ENCODE results near the gene GNG2. TPM values are rescaled to one million over a fixed set of nuclear protein-coding genes. Genes with fewer than 3 reads are reported as not detected.

Gene GNG2
- total RNA-seq, 1 donor from 2014 or later = 9.3 TPM

GRCh38 chr14:51928568-51928967 lies 68.2 kb downstream of the GNG2 start:
- Mint-ChIP-seq H3K9me3 (ENCODE audit: low read depth) (no peaks in the 10 kb centered on the region), H3K4me3 (ENCODE audit: low read depth) (no peak overlapping the region), H3K27me3 (peaks cover 6% of the 10 kb centered on the region), H3K36me3 (ENCODE audit: insufficient read depth) (no peaks in the 10 kb centered on the region), H3K4me1 (ENCODE audit: low read depth) (peaks cover 2% of the 10 kb centered on the region), H3K27ac (no peak overlapping the region)
- no peak for TF ChIP-seq CTCF (IDR thresholded peaks at IDR 0.05; ENCODE audit: unreplicated experiment)
- no peak for DNase-seq (ENCODE audit: low spot score, unreplicated experiment)

- Mint-ChIP-seq H3K27ac (no peak overlapping the region), H3K27me3 (peaks cover 8% of the 10 kb centered on the region), H3K4me1 (ENCODE audit: low read depth) (peaks cover 2% of the 10 kb centered on the region), H3K4me3 (ENCODE audit: low read depth) (no peak overlapping the region), H3K36me3 (ENCODE audit: insufficient read depth) (no peaks in the 10 kb centered on the region), H3K9me3 (ENCODE audit: low read depth) (no peaks in the 10 kb centered on the region)
- no peak for DNase-seq (ENCODE audit: low spot score, unreplicated experiment)
- no peak for TF ChIP-seq CTCF (IDR thresholded peaks at IDR 0.05; ENCODE audit: unreplicated experiment)
Observed at GRCh38 chr14:51929166-51929565, 68.8 kb downstream of the GNG2 start.

- no peak for DNase-seq (ENCODE audit: low spot score, unreplicated experiment)
- H3K4me1 Mint-ChIP-seq (ENCODE audit: low read depth) = peaks cover 2% of the 10 kb centered on the region
- no peaks in the 10 kb centered on the region for H3K9me3 Mint-ChIP-seq (ENCODE audit: low read depth)
- H3K4me3 Mint-ChIP-seq (ENCODE audit: low read depth) = no peak overlapping the region
- no peaks in the 10 kb centered on the region for H3K36me3 Mint-ChIP-seq (ENCODE audit: insufficient read depth)
- no peak for TF ChIP-seq CTCF (IDR thresholded peaks at IDR 0.05; ENCODE audit: unreplicated experiment)
- H3K27me3 Mint-ChIP-seq = peaks cover 8% of the 10 kb centered on the region
- no peak overlapping the region for H3K27ac Mint-ChIP-seq
Observed at GRCh38 chr14:51929910-51930682, 69.7 kb downstream of the GNG2 start.

- H3K4me3 Mint-ChIP-seq (ENCODE audit: low read depth) = no peak overlapping the region
- H3K27ac Mint-ChIP-seq = no peak overlapping the region
- no peak for DNase-seq (ENCODE audit: low spot score, unreplicated experiment)
- H3K27me3 Mint-ChIP-seq = peaks cover 8% of the 10 kb centered on the region
- H3K4me1 Mint-ChIP-seq (ENCODE audit: low read depth) = peaks cover 2% of the 10 kb centered on the region
- no peaks in the 10 kb centered on the region for H3K36me3 Mint-ChIP-seq (ENCODE audit: insufficient read depth)
- no peak for TF ChIP-seq CTCF (IDR thresholded peaks at IDR 0.05; ENCODE audit: unreplicated experiment)
- no peaks in the 10 kb centered on the region for H3K9me3 Mint-ChIP-seq (ENCODE audit: low read depth)
Observed at GRCh38 chr14:51931308-51931707, 70.9 kb downstream of the GNG2 start.

GRCh38 chr14:51933191-51933590 lies 72.8 kb downstream of the GNG2 start:
- no peak for DNase-seq (ENCODE audit: low spot score, unreplicated experiment)
- Mint-ChIP-seq H3K27ac (no peak overlapping the region), H3K9me3 (ENCODE audit: low read depth) (no peaks in the 10 kb centered on the region), H3K4me1 (ENCODE audit: low read depth) (peaks cover 5% of the 10 kb centered on the region), H3K36me3 (ENCODE audit: insufficient read depth) (no peaks in the 10 kb centered on the region), H3K4me3 (ENCODE audit: low read depth) (no peak overlapping the region), H3K27me3 (peaks cover 8% of the 10 kb centered on the region)
- TF ChIP-seq CTCF (IDR thresholded peaks at IDR 0.05; ENCODE audit: unreplicated experiment) = no peak

Measured in progenitor cell of endocrine pancreas (in vitro differentiated cells).